ENCODE results near the gene ARID4B. TPM values are rescaled to one million over a fixed set of nuclear protein-coding genes. Genes with fewer than 3 reads are reported as not detected.

The ARID4B gene
- total RNA-seq, 4 donors from 2014 or later: 26.7 to 49.2 (median 39.1) TPM

GRCh38 chr1:235351898-235352297 lies 23.9 kb upstream of the ARID4B start:
- TF ChIP-seq, protein P1, sequence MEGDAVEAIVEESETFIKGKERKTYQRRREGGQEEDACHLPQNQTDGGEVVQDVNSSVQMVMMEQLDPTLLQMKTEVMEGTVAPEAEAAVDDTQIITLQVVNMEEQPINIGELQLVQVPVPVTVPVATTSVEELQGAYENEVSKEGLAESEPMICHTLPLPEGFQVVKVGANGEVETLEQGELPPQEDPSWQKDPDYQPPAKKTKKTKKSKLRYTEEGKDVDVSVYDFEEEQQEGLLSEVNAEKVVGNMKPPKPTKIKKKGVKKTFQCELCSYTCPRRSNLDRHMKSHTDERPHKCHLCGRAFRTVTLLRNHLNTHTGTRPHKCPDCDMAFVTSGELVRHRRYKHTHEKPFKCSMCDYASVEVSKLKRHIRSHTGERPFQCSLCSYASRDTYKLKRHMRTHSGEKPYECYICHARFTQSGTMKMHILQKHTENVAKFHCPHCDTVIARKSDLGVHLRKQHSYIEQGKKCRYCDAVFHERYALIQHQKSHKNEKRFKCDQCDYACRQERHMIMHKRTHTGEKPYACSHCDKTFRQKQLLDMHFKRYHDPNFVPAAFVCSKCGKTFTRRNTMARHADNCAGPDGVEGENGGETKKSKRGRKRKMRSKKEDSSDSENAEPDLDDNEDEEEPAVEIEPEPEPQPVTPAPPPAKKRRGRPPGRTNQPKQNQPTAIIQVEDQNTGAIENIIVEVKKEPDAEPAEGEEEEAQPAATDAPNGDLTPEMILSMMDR (IDR thresholded peaks at IDR 0.05): no peak
- no peak for TF ChIP-seq POLR2A (IDR thresholded peaks at IDR 0.05)
- TF ChIP-seq POLR2AphosphoS5 (IDR thresholded peaks at IDR 0.05): no peak
- no peak for TF ChIP-seq EP300 (IDR thresholded peaks at IDR 0.05)
- no peak for ATAC-seq

DNA sequence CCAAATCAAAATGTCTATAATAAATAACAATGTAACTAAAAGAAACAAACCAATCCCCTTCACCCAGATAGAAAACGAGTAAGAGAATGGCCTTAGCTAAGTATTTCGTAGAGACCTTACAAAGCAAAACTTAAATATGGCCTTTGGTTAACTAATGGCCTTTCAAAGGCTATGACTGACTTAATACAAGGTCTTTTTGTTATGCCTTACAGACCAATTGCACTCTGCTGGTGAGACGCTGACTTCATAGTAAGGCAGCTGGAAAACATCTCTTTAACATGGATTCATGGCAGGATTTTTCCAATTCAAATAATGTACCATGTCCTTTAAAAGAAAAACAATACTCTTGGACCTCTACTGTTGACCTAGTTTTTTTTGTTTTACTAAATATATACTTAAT lies 23.5 kb upstream of the ARID4B start:
- 43 to 63% methylated on average over 3 of the region's 3 CpGs for WGBS, 2 donors (ENCODE audit: low coverage in 1 of 2)
- H3K27me3 ChIP-seq: no peaks in the 10 kb centered on the region
- no peaks in the 10 kb centered on the region for H3K4me1 ChIP-seq
- H3K27ac ChIP-seq: no peak overlapping the region
- H3K4me3 ChIP-seq: no peak overlapping the region
- no peaks in the 10 kb centered on the region for H3K9me3 ChIP-seq
- ATAC-seq: no peak
- H3K36me3 ChIP-seq: peaks cover 0 to 3% of the 10 kb centered on the region in 2 donors
- TF ChIP-seq POLR2A (IDR thresholded peaks at IDR 0.05) (no peak), EP300 (IDR thresholded peaks at IDR 0.05) (no peak), POLR2AphosphoS5 (IDR thresholded peaks at IDR 0.05) (no peak)
- TF ChIP-seq, protein P1 (IDR thresholded peaks at IDR 0.05): no peak

More at GRCh38 chr1:235351898-235352297, 23.9 kb upstream of the ARID4B start:
- Histone ChIP-seq H3K4me1 (no peaks in the 10 kb centered on the region), H3K4me3 (no peak overlapping the region), H3K36me3 (peaks cover 0 to under 1% of the 10 kb centered on the region in 2 donors), H3K27me3 (no peaks in the 10 kb centered on the region), H3K9me3 (no peaks in the 10 kb centered on the region), H3K27ac (no peak overlapping the region)
- WGBS, 2 donors (ENCODE audit: low coverage in 1 of 2): 33 to 44% methylated on average over 1 to 2 of the region's 3 CpGs

GRCh38 chr1:235343726-235344125 lies 15.7 kb upstream of the ARID4B start:
- ATAC-seq: no peak
- no peak for TF ChIP-seq POLR2A (IDR thresholded peaks at IDR 0.05)
- TF ChIP-seq EP300 (IDR thresholded peaks at IDR 0.05): no peak
- TF ChIP-seq, protein P1 (IDR thresholded peaks at IDR 0.05): no peak
- TF ChIP-seq POLR2AphosphoS5 (IDR thresholded peaks at IDR 0.05): no peak
- peaks cover 0 to 54% of the 10 kb centered on the region in 2 donors for H3K36me3 ChIP-seq
- H3K4me1 ChIP-seq: peaks cover 0 to 8% (median 0%) of the 10 kb centered on the region in 3 donors
- no peaks in the 10 kb centered on the region for H3K9me3 ChIP-seq
- no peak overlapping the region for H3K27ac ChIP-seq
- H3K4me3 ChIP-seq: no peak overlapping the region
- H3K27me3 ChIP-seq: no peaks in the 10 kb centered on the region
- 93 to 94% methylated on average over 5 of the region's 5 CpGs for WGBS, 2 donors (ENCODE audit: low coverage in 1 of 2)

- Histone ChIP-seq H3K4me3 (no peak overlapping the region), H3K27ac (no peak overlapping the region), H3K27me3 (no peaks in the 10 kb centered on the region), H3K9me3 (no peaks in the 10 kb centered on the region), H3K36me3 (peaks cover 0 to 66% of the 10 kb centered on the region in 2 donors), H3K4me1 (peaks cover 0 to 8% (median 0%) of the 10 kb centered on the region in 3 donors)
- 82% methylated on average over 3 of the region's 3 CpGs for WGBS, 2 donors (ENCODE audit: low coverage in 1 of 2)
- no peak for ATAC-seq
- no peak for TF ChIP-seq POLR2A (IDR thresholded peaks at IDR 0.05)
These were observed 14.5 kb upstream of the ARID4B start for GRCh38 chr1:235342471-235342870.

- no peak overlapping the region for H3K4me3 ChIP-seq
- H3K36me3 ChIP-seq: peaks cover 0 to 71% of the 10 kb centered on the region in 2 donors
- 44 to 54% methylated on average over 4 to 6 of the region's 6 CpGs for WGBS, 2 donors (ENCODE audit: low coverage in 1 of 2)
These were observed 14.1 kb upstream of the ARID4B start for GRCh38 chr1:235342039-235342438.

More at GRCh38 chr1:235342039-235342438, 14.1 kb upstream of the ARID4B start:
- no peak for ATAC-seq
- Histone ChIP-seq H3K4me1 (peaks cover 0 to 13% (median 0%) of the 10 kb centered on the region in 3 donors), H3K9me3 (no peaks in the 10 kb centered on the region), H3K27ac (no peak overlapping the region), H3K27me3 (no peaks in the 10 kb centered on the region)
- TF ChIP-seq, protein P1 (IDR thresholded peaks at IDR 0.05): no peak
- TF ChIP-seq EP300 (IDR thresholded peaks at IDR 0.05): no peak
- no peak for TF ChIP-seq POLR2A (IDR thresholded peaks at IDR 0.05)
- no peak for TF ChIP-seq POLR2AphosphoS5 (IDR thresholded peaks at IDR 0.05)

Measured in gastroesophageal sphincter (tissue), 4 donors.